HG03460 (cell line): ENCODE data around the gene TNK2.

Experiments
- ATAC-seq: cut with Tn5 transposase; IDR thresholded peaks from one replicate; pipeline ENCODE4 v1.9.1; 2021; ENCODE audit not compliant: unreplicated experiment

The TNK2 gene

GRCh38 chr3:195854628-195855294 lies 53.6 kb downstream of the TNK2 start:
- no peak for ATAC-seq

- no peak for ATAC-seq
These were observed 54.4 kb downstream of the TNK2 start for GRCh38 chr3:195853996-195854395.

- no peak for ATAC-seq
These were observed 55.3 kb downstream of the TNK2 start for GRCh38 chr3:195853036-195853435.

GRCh38 chr3:195850857-195851543 lies 57.4 kb downstream of the TNK2 start:
- ATAC-seq, result peak; percentile 92

GRCh38 chr3:195849322-195850074 lies 58.9 kb downstream of the TNK2 start:
- no peak for ATAC-seq

- ATAC-seq, result no peak
These were observed 61.0 kb downstream of the TNK2 start for GRCh38 chr3:195847055-195847950.

GRCh38 chr3:195845483-195845882 lies 62.9 kb downstream of the TNK2 start:
- no peak for ATAC-seq

GRCh38 chr3:195844671-195845218 lies 63.6 kb downstream of the TNK2 start:
- ATAC-seq, result no peak

- ATAC-seq, result no peak
These were observed 68.9 kb downstream of the TNK2 start for GRCh38 chr3:195839260-195840010.

GRCh38 chr3:195838714-195839113 lies 69.6 kb downstream of the TNK2 start:
- no peak for ATAC-seq

GRCh38 chr3:195836476-195837135 lies 71.7 kb downstream of the TNK2 start:
- no peak for ATAC-seq

- ATAC-seq, result no peak
These were observed 72.6 kb downstream of the TNK2 start for GRCh38 chr3:195835791-195836190.

GRCh38 chr3:195834675-195835583 lies 73.4 kb downstream of the TNK2 start:
- ATAC-seq, result no peak

GRCh38 chr3:195829897-195830254 lies 78.5 kb downstream of the TNK2 start:
- ATAC-seq, result no peak

GRCh38 chr3:195828762-195829161 lies 79.6 kb downstream of the TNK2 start:
- no peak for ATAC-seq

- no peak for ATAC-seq
These were observed 82.2 kb downstream of the TNK2 start for GRCh38 chr3:195825857-195826804.

- ATAC-seq, result no peak
These were observed 83.2 kb downstream of the TNK2 start for GRCh38 chr3:195825191-195825588.
